PC-9 (cell line): Measurements from ENCODE around the gene CD7.

Experiments
- EZH2 ChIP-seq: fragments of 200-600 bp; sonication (generic); IDR thresholded peaks from 2 replicates; pipeline ENCODE4 v1.8.0; 2017; ENCODE audit warnings: antibody characterized with exemption, low read depth
- TF ChIP-seq, protein P1 (sequence below): fragments of 200-600 bp; sonication (generic); conservative IDR thresholded peaks from 2 replicates; pipeline ENCODE4 v1.6.1; 2017; ENCODE audit warnings: mixed run types, antibody characterized with exemption, mild to moderate bottlenecking, moderate library complexity

DNA sequence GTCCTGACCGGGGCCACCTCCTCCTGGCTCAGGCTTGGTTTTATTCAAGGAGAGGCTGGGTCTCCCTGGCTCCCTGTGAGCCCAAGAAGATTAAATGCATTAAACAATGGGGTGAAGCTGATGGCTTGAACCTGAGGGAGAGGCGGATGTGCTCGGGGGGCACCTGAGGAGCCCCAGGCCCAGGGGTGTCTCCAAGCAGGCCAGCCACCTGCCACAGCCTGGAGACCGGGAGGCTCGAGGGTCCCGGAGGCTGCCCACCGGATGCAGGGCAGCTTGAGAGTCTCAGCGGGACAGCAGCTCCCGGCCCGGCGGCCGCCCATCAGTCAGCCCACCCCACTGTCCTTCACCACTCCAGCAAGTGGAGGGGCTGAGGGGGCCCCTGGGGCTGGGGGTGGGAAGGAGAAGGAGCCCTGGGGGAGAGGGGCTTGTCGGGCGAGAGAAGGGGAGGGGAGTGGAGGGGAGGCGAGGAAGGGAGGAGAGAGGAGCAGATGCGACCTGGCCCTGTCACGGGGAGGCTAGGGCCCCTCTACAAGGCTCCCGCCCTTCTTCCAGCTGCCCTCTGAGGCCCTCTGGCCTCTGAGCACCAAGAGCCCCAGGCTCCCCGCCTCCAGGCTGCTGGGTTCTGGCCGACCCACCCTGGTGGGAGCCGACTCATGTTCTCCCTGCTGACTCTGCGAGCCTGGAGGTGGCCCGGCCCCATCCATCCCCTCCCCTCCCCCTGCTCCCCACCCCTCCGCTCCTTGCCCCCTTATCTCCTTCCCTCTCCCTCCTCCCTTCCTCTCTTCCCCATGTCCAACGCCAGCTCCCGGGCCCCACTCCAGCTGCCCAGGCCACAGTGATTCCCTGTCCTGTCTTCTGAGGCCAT lies 13.2 kb downstream of the CD7 start:
- TF ChIP-seq, protein P1, sequence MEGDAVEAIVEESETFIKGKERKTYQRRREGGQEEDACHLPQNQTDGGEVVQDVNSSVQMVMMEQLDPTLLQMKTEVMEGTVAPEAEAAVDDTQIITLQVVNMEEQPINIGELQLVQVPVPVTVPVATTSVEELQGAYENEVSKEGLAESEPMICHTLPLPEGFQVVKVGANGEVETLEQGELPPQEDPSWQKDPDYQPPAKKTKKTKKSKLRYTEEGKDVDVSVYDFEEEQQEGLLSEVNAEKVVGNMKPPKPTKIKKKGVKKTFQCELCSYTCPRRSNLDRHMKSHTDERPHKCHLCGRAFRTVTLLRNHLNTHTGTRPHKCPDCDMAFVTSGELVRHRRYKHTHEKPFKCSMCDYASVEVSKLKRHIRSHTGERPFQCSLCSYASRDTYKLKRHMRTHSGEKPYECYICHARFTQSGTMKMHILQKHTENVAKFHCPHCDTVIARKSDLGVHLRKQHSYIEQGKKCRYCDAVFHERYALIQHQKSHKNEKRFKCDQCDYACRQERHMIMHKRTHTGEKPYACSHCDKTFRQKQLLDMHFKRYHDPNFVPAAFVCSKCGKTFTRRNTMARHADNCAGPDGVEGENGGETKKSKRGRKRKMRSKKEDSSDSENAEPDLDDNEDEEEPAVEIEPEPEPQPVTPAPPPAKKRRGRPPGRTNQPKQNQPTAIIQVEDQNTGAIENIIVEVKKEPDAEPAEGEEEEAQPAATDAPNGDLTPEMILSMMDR: no peak
- TF ChIP-seq EZH2: no peak
